Endothelial cell of umbilical vein (primary cell): ENCODE data around the gene SLC39A11. TPM values are rescaled to one million over a fixed set of nuclear protein-coding genes. Genes with fewer than 3 reads are reported as not detected.

Experiments used
- BruUV-seq: library from RNA; stranded (reverse); fragments of 400-500 nt; replicated peaks from 2 replicates; lab custom pipeline; 2021; lab: Mats Ljungman, UMichigan
- CTCF ChIA-PET: fragments of 300-600, 350-600 bp; sonication (Branson Sonifier 250); formaldehyde crosslinking; loops from one replicate; lab custom pipeline; 2021; ENCODE audit warnings: antibody characterized with exemption, inconsistent platforms; lab: Charles Lee
- POLR2A ChIA-PET: fragments of 300-600, 350-600 bp; sonication (Branson Sonifier 250); formaldehyde crosslinking; loops from one replicate; lab custom pipeline; 2021; ENCODE audit warnings: antibody characterized with exemption, inconsistent platforms; lab: Charles Lee
- DNase-seq: peaks from one replicate; pipeline ENCODE4 v3.0.0-alpha.2; 2011; ENCODE audit warnings: low read depth, low spot score
- FAIRE-seq: peaks from 2 replicates; lab custom pipeline; 2011; peaks lifted over from hg19 to GRCh38; lab: Jason Lieb, UNC
- H2AFZ ChIP-seq: 2 replicates; pipeline ENCODE4 v1.6.0; 2012; ENCODE audit warnings: low read depth, low read length, control low read depth, inconsistent platforms
- H3K27ac ChIP-seq: 2 replicates; pipeline ENCODE4 v1.5.1; 2011; ENCODE audit warnings: low read depth, mild to moderate bottlenecking, control low read depth, low read length, moderate library complexity; ENCODE audit not compliant: insufficient read depth
- H3K27me3 ChIP-seq, 2 experiments: 2 replicates each; pipeline versions ENCODE4 v1.6.0 to v1.6.1; 2011; ENCODE audit warnings: low read length in 2 of 2, mixed read lengths in 1 of 2; ENCODE audit not compliant: control insufficient read depth in 2 of 2, insufficient read depth in 2 of 2
- H3K36me3 ChIP-seq, 2 experiments: 2 replicates in 1 of 2; 3 replicates in 1 of 2; pipeline ENCODE4 v1.5.1; 2011; ENCODE audit warnings: low read length in 2 of 2, mild to moderate bottlenecking in 1 of 2, moderate library complexity in 1 of 2; ENCODE audit not compliant: control insufficient read depth in 2 of 2, insufficient read depth in 2 of 2; ENCODE audit errors: extremely low read depth in 1 of 2
- H3K4me1 ChIP-seq: 3 replicates; pipeline ENCODE4 v1.5.1; 2011; ENCODE audit warnings: mild to moderate bottlenecking, low read length; ENCODE audit not compliant: control insufficient read depth, insufficient read depth; ENCODE audit errors: extremely low read depth
- H3K4me2 ChIP-seq: 2 replicates; pipeline ENCODE4 v1.6.1; 2011; ENCODE audit warnings: low read length, control low read depth, mixed read lengths; ENCODE audit not compliant: insufficient read depth
- H3K4me3 ChIP-seq, 3 experiments: fragments of 200-600 bp in 1 of 3; sonication (generic), shearing (Covaris generic) in 1 of 3; replicated peaks in 1 of 3; 2 replicates each; pipeline ENCODE4 v1.5.1; 2011 to 2016; ENCODE audit warnings: control low read depth in 3 of 3, low read length in 3 of 3, mild to moderate bottlenecking in 2 of 3, inconsistent platforms in 1 of 3, low read depth in 1 of 3, moderate library complexity in 1 of 3; ENCODE audit not compliant: insufficient read depth in 1 of 3
- H3K79me2 ChIP-seq: 2 replicates; pipeline ENCODE4 v1.6.0; 2012; ENCODE audit warnings: low read length, inconsistent platforms; ENCODE audit not compliant: control insufficient read depth, insufficient read depth
- H3K9ac ChIP-seq: replicated peaks from 2 replicates; pipeline ENCODE3; 2011; ENCODE audit warnings: low read length, control low read depth; ENCODE audit not compliant: insufficient read depth; ENCODE audit errors: extremely low read depth
- H3K9me1 ChIP-seq: replicated peaks from 3 replicates; pipeline ENCODE4 v1.6.0; 2011; ENCODE audit warnings: mild to moderate bottlenecking, low read length; ENCODE audit not compliant: control insufficient read depth, insufficient read depth; ENCODE audit errors: extremely low read depth
- H3K9me3 ChIP-seq: replicated peaks from 2 replicates; pipeline ENCODE4 v1.5.1; 2012; ENCODE audit warnings: low read length, inconsistent platforms; ENCODE audit not compliant: control insufficient read depth, insufficient read depth
- H4K20me1 ChIP-seq: replicated peaks from 2 replicates; pipeline ENCODE3; 2011; ENCODE audit warnings: mild to moderate bottlenecking, low read length; ENCODE audit not compliant: control insufficient read depth, insufficient read depth; ENCODE audit errors: extremely low read depth
- EZH2 ChIP-seq: IDR thresholded peaks from 2 replicates; pipeline ENCODE4 v1.6.1; 2012; ENCODE audit warnings: borderline replicate concordance, low read depth, mild to moderate bottlenecking, moderate library complexity, low read length, inconsistent platforms; ENCODE audit not compliant: severe bottlenecking
- FOS ChIP-seq: IDR thresholded peaks from 2 replicates; pipeline ENCODE4 v1.6.1; 2011; ENCODE audit warnings: mild to moderate bottlenecking, low read length, moderate library complexity, borderline replicate concordance; ENCODE audit not compliant: insufficient read depth
- GATA2 ChIP-seq: IDR thresholded peaks from 2 replicates; pipeline ENCODE4 v1.7.0; 2011; ENCODE audit warnings: low read depth, mild to moderate bottlenecking, moderate library complexity, mixed read lengths, low read length; ENCODE audit not compliant: insufficient read length, insufficient read depth
- JUN ChIP-seq: IDR thresholded peaks from 2 replicates; pipeline ENCODE4 v1.6.1; 2011; ENCODE audit warnings: borderline replicate concordance, low read depth; ENCODE audit not compliant: insufficient read length, insufficient read depth
- MYC ChIP-seq: IDR thresholded peaks from one replicate; pipeline ENCODE4 v1.6.1; 2011; ENCODE audit warnings: mild to moderate bottlenecking, low read depth, low read length
- POLR2A ChIP-seq: IDR thresholded peaks from 2 replicates; pipeline ENCODE4 v1.6.1; 2012; ENCODE audit warnings: low read depth, mild to moderate bottlenecking, control low read depth, low read length
- POLR2AphosphoS5 ChIP-seq: IDR thresholded peaks from 2 replicates; pipeline ENCODE4 v1.6.1; 2012; ENCODE audit warnings: low read depth, mild to moderate bottlenecking, control low read depth, low read length, moderate library complexity; ENCODE audit not compliant: insufficient read depth
- dilution Hi-C: fragments of 300-500 bp; cut with MboI; formaldehyde crosslinking; loops from one replicate; pipeline ENCODE4 v1.15.0; 2019; ENCODE audit warnings: low sequenced_read_pairs; ENCODE audit not compliant: extremely low pct_ligation_motif_present
- intact Hi-C: fragments of 100-400 bp; cut with micrococcal nuclease; formaldehyde crosslinking; loops from one replicate; pipeline ENCODE4 v1.10.0; 2022
- polyA plus RNA-seq, 4 experiments: library from polyadenylated mRNA; depleted of rRNA in 3 of 4; stranded (reverse) in 3 of 4; unstranded in 1 of 4; fragments of >200 nt; gene quantifications; 2 replicates each; pipeline versions ENCODE4 v1.2.1 to v1.2.3, GENCODE V29; 2011 to 2012; ENCODE audit warnings: missing spikeins in 1 of 4
- total RNA-seq: library from RNA; stranded (reverse); gene quantifications from 2 replicates; pipeline ENCODE4 v1.2.3, GENCODE V29; 2021
- TF ChIP-seq, protein P1 (sequence below): IDR thresholded peaks from 2 replicates; pipeline ENCODE4 v1.6.1; 2011; ENCODE audit not compliant: insufficient read depth, insufficient read length
- TF ChIP-seq, protein P2 (sequence below), 2 donors: IDR thresholded peaks; 1 replicate in 1 of 2; 2 replicates in 1 of 2; pipeline ENCODE4 v1.5.1; 2011; ENCODE audit warnings: low read length in 2 of 2, mild to moderate bottlenecking in 2 of 2, moderate library complexity in 2 of 2, control low read depth in 1 of 2, inconsistent platforms in 1 of 2, low read depth in 1 of 2; ENCODE audit not compliant: insufficient read depth in 1 of 2; ENCODE audit errors: extremely low read depth in 1 of 2

Gene SLC39A11
- total and polyA plus RNA-seq, 2 donors (not counting 3 experiments of a cell fraction or from before 2014, with no cell fraction given): 8.1 to 11.9 TPM

DNA sequence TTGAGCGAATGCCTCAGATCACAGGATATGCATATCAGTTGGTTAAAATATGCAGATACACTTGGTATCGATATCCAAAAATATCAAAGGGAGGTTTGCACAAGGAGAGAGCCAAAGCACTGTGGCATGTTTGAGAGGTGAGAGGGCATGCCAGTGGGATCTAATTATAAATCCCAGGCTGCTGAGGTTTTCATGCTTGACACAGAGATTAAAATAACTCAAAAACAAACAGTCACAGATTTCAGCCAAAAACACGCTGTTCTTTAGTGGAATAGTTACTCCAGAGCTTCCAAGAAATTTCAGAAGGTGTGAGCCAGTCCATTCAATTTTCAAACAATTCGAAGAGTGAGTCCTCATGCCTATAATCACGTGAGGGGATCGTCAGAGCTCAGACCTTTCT is 493.8 kb downstream of the SLC39A11 start:
- DNase-seq (no peak), FAIRE-seq (no peak)
- no TSS peak for BruUV-seq
- dilution Hi-C loops (no loop called here), intact Hi-C loops (no loop called here)
- Histone ChIP-seq H3K4me3 (no peak overlapping the region), H2AFZ (no peak overlapping the region), H3K79me2 (no peaks in the 10 kb centered on the region), H3K9me3 (no peaks in the 10 kb centered on the region), H3K27me3 (no peaks in the 10 kb centered on the region), H3K36me3 (no peaks in the 10 kb centered on the region), H4K20me1 (no peaks in the 10 kb centered on the region), H3K9me1 (no peaks in the 10 kb centered on the region), H3K9ac (no peak overlapping the region), H3K4me2 (no peak overlapping the region), H3K27ac (no peak overlapping the region), H3K4me1 (no peaks in the 10 kb centered on the region)
- ChIA-PET POLR2A (no interaction called here), CTCF (no interaction called here)
- TF ChIP-seq, protein P1, sequence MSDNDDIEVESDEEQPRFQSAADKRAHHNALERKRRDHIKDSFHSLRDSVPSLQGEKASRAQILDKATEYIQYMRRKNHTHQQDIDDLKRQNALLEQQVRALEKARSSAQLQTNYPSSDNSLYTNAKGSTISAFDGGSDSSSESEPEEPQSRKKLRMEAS: no peak
- TF ChIP-seq POLR2AphosphoS5 (no peak), GATA2 (no peak), POLR2A (no peak), JUN (no peak), FOS (no peak), MYC (no peak), EZH2 (no peak)
- TF ChIP-seq, protein P2, sequence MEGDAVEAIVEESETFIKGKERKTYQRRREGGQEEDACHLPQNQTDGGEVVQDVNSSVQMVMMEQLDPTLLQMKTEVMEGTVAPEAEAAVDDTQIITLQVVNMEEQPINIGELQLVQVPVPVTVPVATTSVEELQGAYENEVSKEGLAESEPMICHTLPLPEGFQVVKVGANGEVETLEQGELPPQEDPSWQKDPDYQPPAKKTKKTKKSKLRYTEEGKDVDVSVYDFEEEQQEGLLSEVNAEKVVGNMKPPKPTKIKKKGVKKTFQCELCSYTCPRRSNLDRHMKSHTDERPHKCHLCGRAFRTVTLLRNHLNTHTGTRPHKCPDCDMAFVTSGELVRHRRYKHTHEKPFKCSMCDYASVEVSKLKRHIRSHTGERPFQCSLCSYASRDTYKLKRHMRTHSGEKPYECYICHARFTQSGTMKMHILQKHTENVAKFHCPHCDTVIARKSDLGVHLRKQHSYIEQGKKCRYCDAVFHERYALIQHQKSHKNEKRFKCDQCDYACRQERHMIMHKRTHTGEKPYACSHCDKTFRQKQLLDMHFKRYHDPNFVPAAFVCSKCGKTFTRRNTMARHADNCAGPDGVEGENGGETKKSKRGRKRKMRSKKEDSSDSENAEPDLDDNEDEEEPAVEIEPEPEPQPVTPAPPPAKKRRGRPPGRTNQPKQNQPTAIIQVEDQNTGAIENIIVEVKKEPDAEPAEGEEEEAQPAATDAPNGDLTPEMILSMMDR (IDR thresholded peaks at IDR 0.05; ENCODE audit: extremely low read depth in 1 of 2, insufficient read depth in 1 of 2, low read depth in 1 of 2, low read length in 2 of 2): no peak
